Epithelial cell of proximal tubule (primary cell): ENCODE data around the gene RIN3. TPM values are rescaled to one million over a fixed set of nuclear protein-coding genes. Genes with fewer than 3 reads are reported as not detected.

ENCODE experiments used
- DNase-seq: peaks from one replicate; pipeline ENCODE4 v3.0.0-alpha.2; 2011; ENCODE audit warnings: low read depth
- H3K4me3 ChIP-seq: 2 replicates; pipeline ENCODE4 v1.5.1; 2011; ENCODE audit warnings: low read depth, mild to moderate bottlenecking, low read length
- total RNA-seq: library from RNA; depleted of rRNA; stranded (reverse); fragments of >200 nt; gene quantifications from 2 replicates; pipeline ENCODE4 v1.2.3, GENCODE V29; 2015
- TF ChIP-seq, protein P1 (sequence below): conservative IDR thresholded peaks from 2 replicates; pipeline ENCODE4 v1.5.1; 2012; ENCODE audit warnings: low read depth, mild to moderate bottlenecking, low read length

RIN3 gene
- total RNA-seq, 1 donor from 2014 or later, result 7.4 TPM

DNA sequence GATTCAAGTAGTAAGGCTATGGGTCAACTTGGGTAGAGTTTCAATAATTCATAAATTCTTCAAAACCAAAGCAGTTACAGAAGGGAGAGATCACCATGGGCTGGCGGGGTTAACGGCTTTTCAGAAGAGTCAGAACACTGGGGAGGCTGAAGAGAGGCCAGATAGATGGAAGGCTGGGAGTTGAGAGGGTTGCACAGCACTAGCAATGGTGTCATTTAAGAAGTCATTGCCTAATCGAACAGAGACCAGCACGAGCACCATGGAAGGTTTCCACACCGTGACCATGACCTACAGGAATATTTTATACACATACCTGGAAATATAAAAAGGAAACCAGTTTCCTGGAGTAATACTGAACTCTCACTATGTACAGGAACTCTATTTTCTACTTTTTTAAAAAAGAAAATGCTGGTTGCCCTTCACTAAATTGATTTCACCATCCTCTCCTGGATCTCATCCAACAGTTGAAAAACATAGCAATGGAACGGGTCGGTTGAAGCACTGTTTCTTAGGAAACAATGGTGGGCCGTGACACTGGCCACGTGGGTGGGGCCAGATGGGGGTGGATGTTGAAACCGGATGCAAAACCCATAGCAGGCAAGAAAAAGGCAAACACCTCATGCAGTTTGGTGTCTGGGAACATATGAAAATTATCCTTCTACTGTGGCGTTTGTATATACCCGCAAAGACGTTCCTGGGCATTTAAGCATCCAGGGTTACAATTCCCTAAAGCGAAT is 38.0 kb upstream of the RIN3 start:
- no peak for DNase-seq
- no peak overlapping the region for H3K4me3 ChIP-seq
- TF ChIP-seq, protein P1, sequence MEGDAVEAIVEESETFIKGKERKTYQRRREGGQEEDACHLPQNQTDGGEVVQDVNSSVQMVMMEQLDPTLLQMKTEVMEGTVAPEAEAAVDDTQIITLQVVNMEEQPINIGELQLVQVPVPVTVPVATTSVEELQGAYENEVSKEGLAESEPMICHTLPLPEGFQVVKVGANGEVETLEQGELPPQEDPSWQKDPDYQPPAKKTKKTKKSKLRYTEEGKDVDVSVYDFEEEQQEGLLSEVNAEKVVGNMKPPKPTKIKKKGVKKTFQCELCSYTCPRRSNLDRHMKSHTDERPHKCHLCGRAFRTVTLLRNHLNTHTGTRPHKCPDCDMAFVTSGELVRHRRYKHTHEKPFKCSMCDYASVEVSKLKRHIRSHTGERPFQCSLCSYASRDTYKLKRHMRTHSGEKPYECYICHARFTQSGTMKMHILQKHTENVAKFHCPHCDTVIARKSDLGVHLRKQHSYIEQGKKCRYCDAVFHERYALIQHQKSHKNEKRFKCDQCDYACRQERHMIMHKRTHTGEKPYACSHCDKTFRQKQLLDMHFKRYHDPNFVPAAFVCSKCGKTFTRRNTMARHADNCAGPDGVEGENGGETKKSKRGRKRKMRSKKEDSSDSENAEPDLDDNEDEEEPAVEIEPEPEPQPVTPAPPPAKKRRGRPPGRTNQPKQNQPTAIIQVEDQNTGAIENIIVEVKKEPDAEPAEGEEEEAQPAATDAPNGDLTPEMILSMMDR, result no peak

GRCh38 chr14:92480856-92481255 is 32.7 kb upstream of the RIN3 start:
- H3K4me3 ChIP-seq, result no peak overlapping the region
- no peak for DNase-seq
- TF ChIP-seq, protein P1, result no peak

DNA sequence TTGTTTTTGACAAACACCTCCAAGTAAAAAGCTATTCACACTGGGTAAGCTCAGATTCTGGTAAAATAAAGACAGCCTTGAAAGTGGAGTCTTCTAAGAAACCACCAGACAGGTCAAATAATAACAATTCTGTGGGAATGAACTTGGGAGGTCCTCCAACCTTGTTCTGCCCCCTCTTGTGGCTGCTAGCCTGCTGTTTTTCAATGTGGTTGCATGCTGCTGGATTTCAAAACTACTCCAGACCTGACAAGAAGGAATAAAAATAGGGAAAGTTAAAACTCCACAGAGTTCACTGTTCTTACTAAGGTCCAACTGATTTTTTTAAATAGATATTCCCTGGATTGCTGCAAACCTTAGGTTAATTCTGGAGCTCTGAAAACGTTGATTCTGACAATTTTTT is 32.2 kb upstream of the RIN3 start:
- TF ChIP-seq, protein P1, result peak; percentile 41
- no peak overlapping the region for H3K4me3 ChIP-seq
- no peak for DNase-seq

DNA sequence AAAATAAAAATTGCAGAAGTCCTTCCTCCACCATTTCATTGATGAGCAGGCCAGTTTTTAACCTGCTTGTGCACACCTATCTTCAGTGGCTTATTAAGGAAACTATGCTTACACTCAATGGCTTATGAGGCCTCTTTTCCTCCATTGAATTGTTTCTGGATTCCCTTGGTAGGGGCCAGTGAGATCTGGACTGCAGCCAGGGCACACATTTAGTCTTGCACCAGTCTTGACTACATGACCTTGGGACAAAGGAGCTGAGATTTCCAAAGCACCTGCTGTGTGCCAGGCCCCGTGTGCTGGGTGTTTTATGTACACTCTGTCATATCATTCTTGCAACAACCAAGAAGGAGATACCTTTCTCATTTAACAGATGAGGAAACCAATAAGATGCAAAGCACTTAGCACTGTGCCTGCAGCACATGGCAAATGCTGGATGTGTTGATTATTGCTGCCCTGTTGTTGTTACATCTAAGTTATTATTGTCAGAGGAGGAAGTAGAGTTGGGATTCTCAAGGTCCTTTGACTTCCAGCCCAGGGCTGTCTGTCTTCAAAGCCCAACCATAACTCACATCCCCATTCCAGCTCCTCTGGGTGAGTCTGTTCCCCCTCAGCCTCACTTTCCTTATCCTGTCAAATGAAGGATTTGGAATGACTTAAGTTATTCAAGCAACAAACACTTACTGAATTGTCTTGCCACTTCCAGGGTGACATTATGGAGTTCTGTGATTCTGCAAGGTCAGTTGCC is 31.6 kb upstream of the RIN3 start:
- TF ChIP-seq, protein P1, result no peak
- no peak for DNase-seq
- no peak overlapping the region for H3K4me3 ChIP-seq

DNA sequence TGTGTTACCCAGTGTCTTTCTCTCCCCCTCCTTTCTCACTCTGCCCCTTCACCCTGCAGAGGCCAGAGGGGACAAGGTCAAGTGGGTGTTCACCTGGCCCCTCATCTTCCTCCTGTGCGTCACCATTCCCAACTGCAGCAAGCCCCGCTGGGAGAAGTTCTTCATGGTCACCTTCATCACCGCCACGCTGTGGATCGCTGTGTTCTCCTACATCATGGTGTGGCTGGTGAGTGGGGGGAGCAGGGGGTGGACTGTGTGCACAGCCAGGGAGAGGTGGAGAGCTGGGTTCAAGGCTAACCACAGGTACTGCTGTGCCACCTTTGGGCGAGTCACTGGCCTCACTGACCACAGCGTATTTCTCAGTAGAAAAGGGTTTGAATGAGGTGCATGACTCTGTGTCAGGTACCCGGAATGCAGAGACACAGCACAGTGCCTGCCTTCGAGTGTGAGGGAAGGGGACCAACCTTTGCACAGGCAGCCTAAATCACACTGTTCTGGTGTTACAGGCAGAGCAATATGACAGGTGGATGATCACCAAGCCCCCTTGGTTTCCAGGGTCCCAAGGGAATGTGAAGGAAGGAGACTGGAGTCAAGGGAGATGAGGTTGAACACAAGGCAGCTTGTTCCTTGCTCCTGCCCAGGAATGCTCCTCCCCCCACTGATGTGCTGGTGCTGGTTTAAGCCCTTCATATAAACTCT is 30.8 kb upstream of the RIN3 start:
- no peak for DNase-seq
- no peak overlapping the region for H3K4me3 ChIP-seq
- TF ChIP-seq, protein P1, result no peak

DNA sequence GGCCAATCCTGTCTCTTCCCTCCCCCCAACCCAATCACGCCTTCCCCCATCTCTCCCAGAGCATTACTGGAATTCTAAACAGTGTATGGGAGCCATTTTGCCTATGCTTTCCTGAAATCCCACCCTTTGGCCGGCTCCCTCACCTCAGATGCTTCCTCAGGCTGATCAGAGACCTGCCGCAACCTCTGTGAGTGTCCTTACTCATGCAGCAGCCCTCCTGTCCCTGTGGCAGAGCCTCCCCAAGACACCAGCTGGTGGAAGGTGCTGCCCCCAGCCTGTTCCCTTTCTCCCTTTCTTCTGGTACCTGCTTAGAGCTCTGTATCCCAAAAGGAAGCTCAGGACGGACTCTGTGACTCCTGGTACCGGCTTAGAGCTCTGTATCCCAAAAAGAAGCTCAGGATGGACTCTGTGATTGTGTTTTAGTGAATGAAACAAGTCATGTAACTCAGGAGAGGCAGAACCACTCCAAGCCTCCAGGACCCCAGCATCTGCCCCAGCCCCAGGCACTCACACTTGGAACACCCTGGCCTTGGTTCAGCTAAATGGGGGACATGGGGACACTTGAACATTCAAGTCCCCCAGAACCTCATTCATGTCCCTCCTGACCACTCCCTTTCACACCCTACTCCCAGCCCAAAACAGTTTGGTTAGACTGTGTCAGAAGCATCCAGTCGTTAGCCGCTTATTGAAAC is 29.3 kb upstream of the RIN3 start:
- H3K4me3 ChIP-seq, result no peak overlapping the region
- DNase-seq, result no peak
- TF ChIP-seq, protein P1, result no peak
